OCI-LY3 (cell line): ENCODE results near the gene RNF157.

Experiments
- EZH2phosphoT487 ChIP-seq: fragments of 200-600 bp; shearing (Covaris generic); IDR thresholded peaks from 2 replicates; pipeline ENCODE4 v1.6.1; 2018; ENCODE audit warnings: antibody characterized with exemption, mixed run types, low read depth
- TF ChIP-seq, protein P1 (sequence below): fragments of 200-600, 300-600 bp; sonication (generic); IDR thresholded peaks from 2 replicates; pipeline ENCODE4 v1.5.1; 2014; ENCODE audit warnings: antibody characterized with exemption, low read length, low read depth

DNA sequence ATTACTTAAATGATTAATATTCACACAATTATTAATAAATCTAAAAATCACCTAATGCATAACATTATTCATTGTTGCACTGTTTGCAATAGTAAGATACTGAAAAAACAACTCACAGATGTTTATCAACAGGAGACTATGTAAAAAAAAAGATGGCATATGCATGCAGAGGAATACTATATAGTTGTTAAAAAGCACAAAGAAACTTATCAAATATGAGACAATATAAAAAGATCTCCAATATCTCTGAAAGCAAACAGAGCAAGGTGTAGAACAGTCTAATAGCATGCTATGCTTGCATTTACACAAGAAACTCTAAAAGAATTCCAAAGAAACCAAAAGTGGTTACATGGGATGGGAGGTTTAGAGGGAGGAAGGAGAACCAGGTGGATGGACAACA is 3.7 kb downstream of the RNF157 start:
- TF ChIP-seq, protein P1, sequence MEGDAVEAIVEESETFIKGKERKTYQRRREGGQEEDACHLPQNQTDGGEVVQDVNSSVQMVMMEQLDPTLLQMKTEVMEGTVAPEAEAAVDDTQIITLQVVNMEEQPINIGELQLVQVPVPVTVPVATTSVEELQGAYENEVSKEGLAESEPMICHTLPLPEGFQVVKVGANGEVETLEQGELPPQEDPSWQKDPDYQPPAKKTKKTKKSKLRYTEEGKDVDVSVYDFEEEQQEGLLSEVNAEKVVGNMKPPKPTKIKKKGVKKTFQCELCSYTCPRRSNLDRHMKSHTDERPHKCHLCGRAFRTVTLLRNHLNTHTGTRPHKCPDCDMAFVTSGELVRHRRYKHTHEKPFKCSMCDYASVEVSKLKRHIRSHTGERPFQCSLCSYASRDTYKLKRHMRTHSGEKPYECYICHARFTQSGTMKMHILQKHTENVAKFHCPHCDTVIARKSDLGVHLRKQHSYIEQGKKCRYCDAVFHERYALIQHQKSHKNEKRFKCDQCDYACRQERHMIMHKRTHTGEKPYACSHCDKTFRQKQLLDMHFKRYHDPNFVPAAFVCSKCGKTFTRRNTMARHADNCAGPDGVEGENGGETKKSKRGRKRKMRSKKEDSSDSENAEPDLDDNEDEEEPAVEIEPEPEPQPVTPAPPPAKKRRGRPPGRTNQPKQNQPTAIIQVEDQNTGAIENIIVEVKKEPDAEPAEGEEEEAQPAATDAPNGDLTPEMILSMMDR = no peak
- no peak for TF ChIP-seq EZH2phosphoT487
